H9 (cell line): ENCODE measurements around the gene GLCCI1. TPM values are rescaled to one million over a fixed set of nuclear protein-coding genes. Genes with fewer than 3 reads are reported as not detected.

ENCODE experiments used
- DNase-seq: peaks from one replicate; pipeline ENCODE4 v3.0.0-alpha.2; 2017
- H2AFZ ChIP-seq: one replicate; pipeline ENCODE4 v1.6.1; 2013; ENCODE audit warnings: mild to moderate bottlenecking, low read length, control low read depth, moderate library complexity
- H2AK5ac ChIP-seq: 2 replicates; pipeline ENCODE4 v1.6.1; 2013; ENCODE audit warnings: low read length, control low read depth, mixed read lengths; ENCODE audit not compliant: insufficient read length
- H2BK120ac ChIP-seq: one replicate; pipeline ENCODE4 v1.6.1; 2013; ENCODE audit warnings: low read depth, mild to moderate bottlenecking, low read length, control low read depth, inconsistent platforms; ENCODE audit not compliant: poor library complexity, severe bottlenecking
- H2BK12ac ChIP-seq: 2 replicates; pipeline ENCODE4 v1.6.1; 2013; ENCODE audit warnings: low read length, control low read depth, mixed read lengths, low read depth; ENCODE audit not compliant: insufficient read length
- H2BK15ac ChIP-seq: 2 replicates; pipeline ENCODE4 v1.6.1; 2013; ENCODE audit warnings: low read depth, low read length, control low read depth
- H2BK20ac ChIP-seq: one replicate; pipeline ENCODE4 v1.6.1; 2013; ENCODE audit warnings: low read depth, mild to moderate bottlenecking, low read length, control low read depth, inconsistent platforms; ENCODE audit not compliant: poor library complexity, severe bottlenecking
- H2BK5ac ChIP-seq: 2 replicates; pipeline ENCODE4 v1.6.1; 2013; ENCODE audit warnings: low read length, control low read depth, mixed read lengths; ENCODE audit not compliant: insufficient read length
- H3K14ac ChIP-seq: 2 replicates; pipeline ENCODE4 v1.6.1; 2013; ENCODE audit warnings: low read length, control low read depth; ENCODE audit not compliant: insufficient read depth
- H3K18ac ChIP-seq: 2 replicates; pipeline ENCODE4 v1.6.1; 2013; ENCODE audit warnings: low read depth, mild to moderate bottlenecking, mixed read lengths, low read length, control low read depth; ENCODE audit not compliant: insufficient read length
- H3K23ac ChIP-seq: 2 replicates; pipeline ENCODE4 v1.6.1; 2013; ENCODE audit warnings: low read length, control low read depth, mixed read lengths, low read depth; ENCODE audit not compliant: insufficient read length
- H3K23me2 ChIP-seq: 2 replicates; pipeline ENCODE4 v1.6.1; 2013; ENCODE audit warnings: low read depth, mild to moderate bottlenecking, mixed read lengths, low read length, control low read depth; ENCODE audit not compliant: insufficient read length, poor library complexity, severe bottlenecking
- H3K27ac ChIP-seq: 2 replicates; pipeline ENCODE4 v1.5.1; 2013; ENCODE audit warnings: low read length, control low read depth, mixed read lengths, low read depth; ENCODE audit not compliant: insufficient read length
- H3K27me3 ChIP-seq: 2 replicates; pipeline ENCODE4 v1.6.1; 2013; ENCODE audit warnings: low read length, control low read depth, inconsistent platforms; ENCODE audit not compliant: insufficient read depth
- H3K4ac ChIP-seq: 2 replicates; pipeline ENCODE4 v1.6.1; 2013; ENCODE audit warnings: low read depth, mild to moderate bottlenecking, control low read depth, inconsistent platforms, low read length, moderate library complexity
- H3K4me1 ChIP-seq: 2 replicates; pipeline ENCODE4 v1.6.1; 2013; ENCODE audit warnings: low read length, control low read depth, inconsistent platforms; ENCODE audit not compliant: insufficient read depth
- H3K4me2 ChIP-seq: 2 replicates; pipeline ENCODE4 v1.6.1; 2013; ENCODE audit warnings: low read length, control low read depth, mixed read lengths; ENCODE audit not compliant: insufficient read length, insufficient read depth
- H3K56ac ChIP-seq: 2 replicates; pipeline ENCODE4 v1.6.1; 2013; ENCODE audit warnings: low read depth, mild to moderate bottlenecking, mixed read lengths, low read length, control low read depth; ENCODE audit not compliant: insufficient read length
- H3K79me1 ChIP-seq: 2 replicates; pipeline ENCODE4 v1.6.1; 2013; ENCODE audit warnings: low read depth, mild to moderate bottlenecking, moderate library complexity, low read length, control low read depth, inconsistent platforms; ENCODE audit not compliant: insufficient read depth, poor library complexity, severe bottlenecking
- H3K79me2 ChIP-seq: 2 replicates; pipeline ENCODE4 v1.6.1; 2013; ENCODE audit warnings: low read length, control low read depth, inconsistent platforms; ENCODE audit not compliant: insufficient read depth
- H3K9ac ChIP-seq: 2 replicates; pipeline ENCODE4 v1.6.1; 2013; ENCODE audit warnings: low read length, control low read depth, mixed read lengths; ENCODE audit not compliant: insufficient read length; ENCODE audit errors: extremely low read depth
- H3K9me3 ChIP-seq: one replicate; pipeline ENCODE4 v1.6.1; 2013; ENCODE audit warnings: low read depth, low read length, inconsistent platforms; ENCODE audit not compliant: control insufficient read depth
- H3T11ph ChIP-seq: one replicate; pipeline ENCODE4 v1.6.1; 2013; ENCODE audit warnings: mild to moderate bottlenecking, low read length, control low read depth, inconsistent platforms
- H4K20me1 ChIP-seq: one replicate; pipeline ENCODE4 v1.6.1; 2013; ENCODE audit not compliant: control insufficient read depth, insufficient read length, insufficient read depth
- H4K5ac ChIP-seq: 2 replicates; pipeline ENCODE4 v1.6.1; 2013; ENCODE audit warnings: low read depth, mild to moderate bottlenecking, mixed read lengths, low read length, control low read depth; ENCODE audit not compliant: insufficient read length
- H4K8ac ChIP-seq: replicated peaks from 2 replicates; pipeline ENCODE4 v1.6.1; 2013; ENCODE audit warnings: low read length, control low read depth, mixed read lengths, low read depth; ENCODE audit not compliant: insufficient read length
- H4K91ac ChIP-seq: 2 replicates; pipeline ENCODE4 v1.6.1; 2013; ENCODE audit warnings: low read depth, mild to moderate bottlenecking, moderate library complexity, mixed read lengths, low read length, control low read depth; ENCODE audit not compliant: insufficient read length
- H3K27ac Mint-ChIP-seq, 3 experiments: 2 replicates in 2 of 3; 3 replicates in 1 of 3; pipeline ENCODE4 v1.8.0; 2020 to 2021; ENCODE audit warnings: mixed read lengths in 3 of 3, mild to moderate bottlenecking in 1 of 3, moderate library complexity in 1 of 3
- H3K27me3 Mint-ChIP-seq: 2 replicates; pipeline ENCODE4 v1.8.0; 2021; ENCODE audit warnings: low read depth, mild to moderate bottlenecking, moderate library complexity, mixed read lengths
- H3K36me3 Mint-ChIP-seq, 3 experiments: 2 replicates in 2 of 3; 3 replicates in 1 of 3; pipeline ENCODE4 v1.8.0; 2020 to 2021; ENCODE audit warnings: low read depth in 3 of 3, mixed read lengths in 3 of 3; ENCODE audit not compliant: insufficient read depth in 1 of 3
- H3K4me1 Mint-ChIP-seq, 2 experiments: 2 replicates each; pipeline ENCODE4 v1.8.0; 2020; ENCODE audit warnings: mixed read lengths in 2 of 2
- H3K4me3 Mint-ChIP-seq, 2 experiments: 2 replicates in 1 of 2; 3 replicates in 1 of 2; pipeline ENCODE4 v1.8.0; 2020 to 2021; ENCODE audit warnings: mild to moderate bottlenecking in 2 of 2, mixed read lengths in 2 of 2, moderate library complexity in 1 of 2
- H3K9me3 Mint-ChIP-seq, 2 experiments: 2 replicates in 1 of 2; 3 replicates in 1 of 2; pipeline ENCODE4 v1.8.0; 2020; ENCODE audit warnings: mild to moderate bottlenecking in 2 of 2, mixed read lengths in 2 of 2, moderate library complexity in 1 of 2
- CTCF ChIP-seq: fragments of 200-600 bp; sonication (generic); conservative IDR thresholded peaks from 3 replicates; pipeline ENCODE4 v1.8.0; 2021; ENCODE audit warnings: antibody characterized with exemption, mild to moderate bottlenecking
- WGBS: extraction: QIAGEN DNeasy Blood & Tissue Kit; methylation state at CpG from one replicate; pipeline ENCODE4 v1.1.7; 2013; ENCODE audit warnings: missing lambda C conversion rate, low lambda C conversion rate, mixed read lengths; ENCODE audit not compliant: insufficient read length; ENCODE audit errors: extremely low coverage; 5-methylcytosine and 5-hydroxymethylcytosine counted together
- total RNA-seq: library from RNA; stranded (reverse); gene quantifications from 2 replicates; pipeline ENCODE4 v1.2.1, GENCODE V29; 2021

The GLCCI1 gene
- total RNA-seq, 1 experiment from 2014 or later: 19.1 TPM

GRCh38 chr7:7982904-7983303, 14.3 kb downstream of the GLCCI1 start:
- no peak overlapping the region for H3K18ac ChIP-seq
- H3K9me3 ChIP-seq: no peaks in the 10 kb centered on the region
- H3K27ac Mint-ChIP-seq: no peak overlapping the region
- H3K27me3 ChIP-seq: no peaks in the 10 kb centered on the region
- no peak overlapping the region for H3K23ac ChIP-seq
- H3K4me2 ChIP-seq: no peak overlapping the region
- no peak overlapping the region for H2BK20ac ChIP-seq
- no peak overlapping the region for H2BK120ac ChIP-seq
- H3K27ac ChIP-seq: no peak overlapping the region
- H2BK5ac ChIP-seq: no peak overlapping the region
- H4K20me1 ChIP-seq: no peaks in the 10 kb centered on the region
- H2AK5ac ChIP-seq: no peak overlapping the region
- no peak overlapping the region for H3K4ac ChIP-seq
- H3K27me3 Mint-ChIP-seq: no peaks in the 10 kb centered on the region
- DNase-seq: no peak
- no peaks in the 10 kb centered on the region for H3K79me1 ChIP-seq
- no peaks in the 10 kb centered on the region for H3K23me2 ChIP-seq
- no CpG with 5 or more reads among the region's 4 CpGs for WGBS
- no peak overlapping the region for H2BK12ac ChIP-seq
- no peaks in the 10 kb centered on the region for H3K36me3 Mint-ChIP-seq
- H4K5ac ChIP-seq: no peak overlapping the region
- H4K91ac ChIP-seq: no peak overlapping the region
- H3K4me1 Mint-ChIP-seq: peaks cover 12 to 13% of the 10 kb centered on the region in 2 experiments; a peak in 3 of 4 replicates
- TF ChIP-seq CTCF: no peak
- H3K14ac ChIP-seq: no peak overlapping the region
- H3K4me1 ChIP-seq: no peaks in the 10 kb centered on the region
- no peak overlapping the region for H3T11ph ChIP-seq
- H2BK15ac ChIP-seq: no peak overlapping the region
- no peak overlapping the region for H4K8ac ChIP-seq
- H3K4me3 Mint-ChIP-seq: no peak overlapping the region
- no peak overlapping the region for H2AFZ ChIP-seq
- no peaks in the 10 kb centered on the region for H3K9me3 Mint-ChIP-seq
- H3K9ac ChIP-seq: no peak overlapping the region
- H3K79me2 ChIP-seq: peaks cover 3% of the 10 kb centered on the region; the same call in 1 of the 2 replicates
- H3K56ac ChIP-seq: no peak overlapping the region
